Choroid plexus epithelial cell (primary cell): ENCODE data around the gene TARP.

ENCODE experiments used
- DNase-seq: peaks from one replicate; pipeline ENCODE4 v3.0.0-alpha.2; 2010; ENCODE audit warnings: low read depth
- H3K4me3 ChIP-seq: 2 replicates; pipeline ENCODE4 v1.5.1; 2011; ENCODE audit warnings: low read depth, mild to moderate bottlenecking, control low read depth, low read length, moderate library complexity
- TF ChIP-seq, protein P1 (sequence below): conservative IDR thresholded peaks from 2 replicates; pipeline ENCODE4 v1.5.1; 2011; ENCODE audit warnings: low read depth, mild to moderate bottlenecking, control low read depth, inconsistent platforms, low read length, moderate library complexity

Gene TARP

DNA sequence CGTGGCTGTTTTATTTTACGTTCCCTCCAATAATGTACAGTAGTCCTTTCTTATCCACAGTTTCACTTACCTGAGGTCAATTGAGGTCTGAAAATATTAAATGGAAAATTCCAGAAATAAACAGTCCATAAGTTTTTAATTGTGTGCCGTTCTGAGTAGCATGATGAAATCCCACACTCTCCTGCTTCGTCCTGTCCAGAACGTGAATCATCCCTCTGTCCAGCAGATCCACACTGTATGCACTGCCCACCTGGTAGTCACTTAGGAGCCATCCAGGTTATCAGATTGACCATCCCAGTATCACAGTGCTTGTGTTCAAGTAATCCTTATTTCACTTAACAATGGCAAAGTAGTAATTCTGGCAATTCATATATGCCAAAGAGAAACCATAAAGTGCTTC is 49.0 kb downstream of the TARP start:
- no peak overlapping the region for H3K4me3 ChIP-seq
- TF ChIP-seq, protein P1, sequence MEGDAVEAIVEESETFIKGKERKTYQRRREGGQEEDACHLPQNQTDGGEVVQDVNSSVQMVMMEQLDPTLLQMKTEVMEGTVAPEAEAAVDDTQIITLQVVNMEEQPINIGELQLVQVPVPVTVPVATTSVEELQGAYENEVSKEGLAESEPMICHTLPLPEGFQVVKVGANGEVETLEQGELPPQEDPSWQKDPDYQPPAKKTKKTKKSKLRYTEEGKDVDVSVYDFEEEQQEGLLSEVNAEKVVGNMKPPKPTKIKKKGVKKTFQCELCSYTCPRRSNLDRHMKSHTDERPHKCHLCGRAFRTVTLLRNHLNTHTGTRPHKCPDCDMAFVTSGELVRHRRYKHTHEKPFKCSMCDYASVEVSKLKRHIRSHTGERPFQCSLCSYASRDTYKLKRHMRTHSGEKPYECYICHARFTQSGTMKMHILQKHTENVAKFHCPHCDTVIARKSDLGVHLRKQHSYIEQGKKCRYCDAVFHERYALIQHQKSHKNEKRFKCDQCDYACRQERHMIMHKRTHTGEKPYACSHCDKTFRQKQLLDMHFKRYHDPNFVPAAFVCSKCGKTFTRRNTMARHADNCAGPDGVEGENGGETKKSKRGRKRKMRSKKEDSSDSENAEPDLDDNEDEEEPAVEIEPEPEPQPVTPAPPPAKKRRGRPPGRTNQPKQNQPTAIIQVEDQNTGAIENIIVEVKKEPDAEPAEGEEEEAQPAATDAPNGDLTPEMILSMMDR: no peak
- DNase-seq: peak; percentile 28

DNA sequence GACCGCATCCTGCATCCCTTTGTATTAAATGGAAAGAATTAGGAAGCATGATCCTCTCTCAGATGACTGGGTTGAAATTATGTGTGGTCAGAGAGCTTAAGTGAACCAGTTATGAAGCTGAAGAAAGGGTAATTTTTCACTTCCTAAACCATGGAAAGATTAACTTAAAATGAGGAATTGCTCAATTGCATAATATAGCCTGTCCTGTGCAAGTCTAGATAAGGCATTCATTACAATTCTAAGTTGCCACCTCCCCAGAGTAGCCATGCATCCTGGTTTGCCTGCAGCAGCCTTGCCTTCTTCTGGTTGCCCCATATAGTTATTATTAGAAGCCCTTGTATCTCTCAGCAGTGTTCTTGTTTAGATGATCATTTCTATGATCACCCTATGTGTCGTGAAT is 50.1 kb downstream of the TARP start:
- no peak for DNase-seq
- TF ChIP-seq, protein P1: no peak
- H3K4me3 ChIP-seq: no peak overlapping the region

DNA sequence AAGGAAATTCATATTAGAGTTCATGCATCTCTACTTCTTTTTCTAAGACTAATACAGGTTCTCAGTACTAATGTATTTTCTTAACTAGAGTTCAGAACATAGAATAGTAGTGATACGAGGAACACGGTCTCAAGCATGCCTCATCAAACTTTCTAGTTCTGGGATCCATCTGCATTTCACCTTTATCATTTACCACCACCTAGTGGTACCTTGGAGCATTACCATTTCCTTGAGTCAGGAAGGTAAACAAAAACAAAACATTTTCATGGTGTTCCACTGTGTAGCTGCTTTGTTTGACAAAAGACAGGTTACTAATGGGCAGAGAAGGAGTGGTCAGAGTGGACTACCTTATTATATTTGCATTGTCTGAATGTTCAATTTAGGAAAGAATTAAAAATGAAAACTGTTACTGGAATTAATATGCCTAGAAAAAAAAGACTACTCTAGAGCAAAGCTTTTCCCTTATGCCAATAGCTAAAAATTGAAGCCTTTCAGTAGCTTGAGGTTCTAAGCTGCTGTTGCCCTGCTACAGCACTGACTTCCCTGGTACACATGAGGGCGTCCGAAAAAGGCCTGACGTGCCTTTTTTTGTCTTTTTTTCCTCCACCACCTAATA is 50.8 kb downstream of the TARP start:
- TF ChIP-seq, protein P1: peak; percentile 81
- H3K4me3 ChIP-seq: no peak overlapping the region
- DNase-seq: peak; percentile 82

DNA sequence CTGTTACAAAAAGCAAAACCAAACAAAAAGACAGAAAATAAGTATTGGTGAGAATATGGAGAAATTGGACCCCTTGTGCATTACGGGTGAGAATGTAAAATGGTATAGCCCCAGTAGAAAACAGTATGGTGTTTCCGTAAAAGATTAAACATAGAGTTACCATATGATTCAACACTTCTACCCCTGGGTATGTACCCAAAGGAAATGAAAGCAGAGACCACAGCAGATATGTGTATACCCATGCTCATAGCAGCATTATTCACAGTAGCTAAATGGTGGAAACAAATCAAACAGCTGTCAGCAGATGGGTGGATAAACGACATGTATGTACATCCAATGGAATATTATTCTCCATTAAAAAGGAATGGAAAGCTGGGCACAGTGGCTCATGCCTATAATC is 53.0 kb downstream of the TARP start:
- H3K4me3 ChIP-seq: no peak overlapping the region
- no peak for DNase-seq
- TF ChIP-seq, protein P1: no peak

DNA sequence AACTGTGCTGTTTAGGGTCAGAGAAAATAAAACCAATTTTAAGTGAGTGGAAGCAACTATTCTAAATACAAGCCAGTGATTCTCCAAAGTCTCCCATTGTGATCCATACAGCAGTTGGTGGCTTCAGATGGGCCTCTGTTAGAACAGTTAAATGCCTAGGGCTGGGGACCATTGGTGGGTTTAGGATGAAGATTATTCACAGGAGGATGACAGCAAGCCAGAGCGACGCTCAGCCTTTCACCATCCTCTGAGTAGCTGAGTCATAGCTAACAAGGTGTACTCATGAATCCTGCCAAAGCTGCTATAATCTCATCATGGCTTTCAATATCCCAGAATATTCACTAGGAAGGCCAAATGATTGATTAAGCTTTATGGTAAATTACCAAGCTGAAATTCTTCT is 55.8 kb downstream of the TARP start:
- TF ChIP-seq, protein P1: no peak
- DNase-seq: no peak
- H3K4me3 ChIP-seq: no peak overlapping the region

DNA sequence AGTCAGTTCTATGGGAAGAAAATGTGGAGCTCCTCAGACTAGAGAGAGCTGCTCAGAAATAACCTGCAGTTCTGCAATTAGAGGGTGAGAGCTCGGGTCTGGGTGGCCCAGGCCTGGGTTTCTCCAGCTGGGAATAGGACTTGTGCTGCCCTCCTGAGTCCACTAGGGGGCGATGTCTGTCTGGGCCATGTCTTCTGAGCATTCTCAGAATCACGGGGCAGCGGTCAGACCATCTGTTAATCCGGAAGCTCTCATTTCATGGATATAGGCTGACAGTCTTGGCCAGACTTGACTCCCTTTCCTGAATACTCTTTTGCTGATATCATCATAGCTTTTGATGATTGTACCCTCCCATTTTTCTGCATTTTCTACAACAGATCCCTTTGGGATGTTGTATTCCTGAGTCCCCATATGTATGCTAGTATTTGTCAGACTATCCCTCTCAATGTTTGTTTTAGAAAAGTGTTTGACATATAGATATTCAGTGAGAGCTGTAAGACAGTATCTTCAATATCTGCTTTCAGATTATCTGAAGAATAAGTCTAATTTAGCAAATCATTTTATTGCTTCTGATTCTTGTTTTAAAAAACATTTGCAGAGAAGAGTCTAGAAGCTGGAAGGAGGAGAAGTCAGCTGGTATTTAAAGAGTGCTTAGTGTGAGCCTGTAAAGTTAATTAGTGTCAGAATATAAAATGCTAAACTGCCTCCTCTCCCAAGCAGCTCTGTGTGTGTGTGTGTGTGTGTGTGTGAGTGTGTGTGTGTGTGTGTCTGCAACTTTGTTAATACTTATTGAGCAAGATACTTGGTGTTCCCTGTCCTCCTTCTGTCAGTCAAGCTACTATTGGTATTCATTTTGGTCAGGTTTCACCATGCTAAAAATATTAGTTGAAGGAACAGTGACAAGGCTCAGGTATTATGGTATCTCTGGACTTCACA is 57.4 kb downstream of the TARP start:
- H3K4me3 ChIP-seq: no peak overlapping the region
- DNase-seq: peak; percentile 97
- TF ChIP-seq, protein P1: peak; percentile 98

DNA sequence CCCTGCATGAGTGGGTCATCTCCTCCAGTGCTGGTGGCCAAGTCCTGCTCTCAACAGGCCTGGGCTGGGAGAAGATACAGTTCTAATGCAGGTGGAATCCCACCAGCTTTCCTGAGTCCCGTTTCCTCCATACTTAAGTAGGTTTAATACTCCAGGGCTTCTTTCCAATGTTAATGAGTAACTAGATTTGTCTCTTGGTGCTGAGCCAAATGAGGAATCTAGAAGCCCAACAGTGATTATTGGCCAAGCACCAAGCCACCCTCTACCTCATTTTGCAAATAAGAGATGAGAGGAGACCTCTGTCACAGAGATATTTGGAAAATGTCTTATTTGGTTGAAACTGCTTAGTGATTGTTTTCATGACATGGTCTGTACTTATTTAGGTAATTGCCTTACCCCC is 58.3 kb downstream of the TARP start:
- no peak overlapping the region for H3K4me3 ChIP-seq
- TF ChIP-seq, protein P1: no peak

More for the DNA sequence above, 58.3 kb downstream of the TARP start:
- DNase-seq: peak; percentile 20
